ENCODE results near the gene CDT1.
"Not testable (repeated sequence)": the region's sequence is repeated elsewhere in the genome, so short reads cannot be mapped to it uniquely, and the experiment has no call there.

Gene CDT1

GRCh38 chr16:88785106-88785924, 18.3 kb upstream of the CDT1 start, which contains the start of gene PIEZO1:
Gene PIEZO1 (minus strand): TSS chr16:88785220. CDS start chr16:88784964, 256 bp downstream.
- H3K4me1 ChIP-seq (ENCODE audit: insufficient read depth, insufficient read length) = peaks cover 21% of the 10 kb centered on the region
- TF ChIP-seq YY1 (IDR thresholded peaks at IDR 0.05; ENCODE audit: insufficient read depth, insufficient read length) (no peak), ZNF274 (IDR thresholded peaks at IDR 0.05; ENCODE audit: low read depth, low read length) (no peak), SUZ12 (IDR thresholded peaks at IDR 0.05; ENCODE audit: extremely low read depth, insufficient read depth, insufficient read length) (no peak)
- H3K27me3 ChIP-seq (ENCODE audit: insufficient read depth, insufficient read length) = peaks cover 20% of the 10 kb centered on the region
- no peaks in the 10 kb centered on the region for H3K9me3 ChIP-seq (ENCODE audit: insufficient read depth, low read length)
- H3K4me3 ChIP-seq (ENCODE audit: insufficient read length, low read depth) = peak within 1 kb of the TSS; percentile 58
- peak within 1 kb of the TSS; percentile 80 for H3K9ac ChIP-seq (ENCODE audit: insufficient read length, low read depth)
- peaks cover 3% of the 10 kb centered on the region for H3K36me3 ChIP-seq (ENCODE audit: insufficient read depth, insufficient read length, low read length)
- no peak for DNase-seq (ENCODE audit: low read depth, low spot score)

- no peak for TF ChIP-seq YY1 (IDR thresholded peaks at IDR 0.05; ENCODE audit: insufficient read depth, insufficient read length)
- TF ChIP-seq SUZ12 (IDR thresholded peaks at IDR 0.05; ENCODE audit: extremely low read depth, insufficient read depth, insufficient read length) = no peak
- no peak for TF ChIP-seq ZNF274 (IDR thresholded peaks at IDR 0.05; ENCODE audit: low read depth, low read length)
- H3K9me3 ChIP-seq (ENCODE audit: insufficient read depth, low read length) = no peaks in the 10 kb centered on the region
- H3K27me3 ChIP-seq (ENCODE audit: insufficient read depth, insufficient read length) = peaks cover 16% of the 10 kb centered on the region
- no peak overlapping the region for H3K9ac ChIP-seq (ENCODE audit: insufficient read length, low read depth)
- H3K4me3 ChIP-seq (ENCODE audit: insufficient read length, low read depth) = no peak overlapping the region
- H3K4me1 ChIP-seq (ENCODE audit: insufficient read depth, insufficient read length) = peaks cover 23% of the 10 kb centered on the region
- peaks cover 3% of the 10 kb centered on the region for H3K36me3 ChIP-seq (ENCODE audit: insufficient read depth, insufficient read length, low read length)
- no peak for DNase-seq (ENCODE audit: low read depth, low spot score)
These were observed 15.8 kb upstream of the CDT1 start for GRCh38 chr16:88787579-88788314.

- not testable (repeated sequence) for H3K9me3 ChIP-seq (ENCODE audit: insufficient read depth, low read length); DNase-seq (ENCODE audit: low read depth, low spot score); H3K4me3 ChIP-seq (ENCODE audit: insufficient read length, low read depth); H3K9ac ChIP-seq (ENCODE audit: insufficient read length, low read depth); H3K36me3 ChIP-seq (ENCODE audit: insufficient read depth, insufficient read length, low read length)
- peaks cover 29% of the 10 kb centered on the region for H3K4me1 ChIP-seq (ENCODE audit: insufficient read depth, insufficient read length)
- peaks cover 12% of the 10 kb centered on the region for H3K27me3 ChIP-seq (ENCODE audit: insufficient read depth, insufficient read length)
These were observed 14.8 kb upstream of the CDT1 start for GRCh38 chr16:88788749-88789148.

GRCh38 chr16:88789594-88789993, 14.0 kb upstream of the CDT1 start:
- no peak for DNase-seq (ENCODE audit: low read depth, low spot score)
- no peaks in the 10 kb centered on the region for H3K36me3 ChIP-seq (ENCODE audit: insufficient read depth, insufficient read length, low read length)
- H3K4me3 ChIP-seq (ENCODE audit: insufficient read length, low read depth) = no peak overlapping the region
- H3K27me3 ChIP-seq (ENCODE audit: insufficient read depth, insufficient read length) = peaks cover 7% of the 10 kb centered on the region
- peaks cover 28% of the 10 kb centered on the region for H3K4me1 ChIP-seq (ENCODE audit: insufficient read depth, insufficient read length)
- H3K9ac ChIP-seq (ENCODE audit: insufficient read length, low read depth) = no peak overlapping the region
- no peaks in the 10 kb centered on the region for H3K9me3 ChIP-seq (ENCODE audit: insufficient read depth, low read length)
- no peak for TF ChIP-seq SUZ12 (IDR thresholded peaks at IDR 0.05; ENCODE audit: extremely low read depth, insufficient read depth, insufficient read length)
- no peak for TF ChIP-seq ZNF274 (IDR thresholded peaks at IDR 0.05; ENCODE audit: low read depth, low read length)
- no peak for TF ChIP-seq YY1 (IDR thresholded peaks at IDR 0.05; ENCODE audit: insufficient read depth, insufficient read length)

- Histone ChIP-seq H3K9me3 (ENCODE audit: insufficient read depth, low read length) (no peaks in the 10 kb centered on the region), H3K4me1 (ENCODE audit: insufficient read depth, insufficient read length) (peaks cover 27% of the 10 kb centered on the region), H3K9ac (ENCODE audit: insufficient read length, low read depth) (peak overlapping the region; percentile 62), H3K36me3 (ENCODE audit: insufficient read depth, insufficient read length, low read length) (no peaks in the 10 kb centered on the region), H3K27me3 (ENCODE audit: insufficient read depth, insufficient read length) (peaks cover 3% of the 10 kb centered on the region), H3K4me3 (ENCODE audit: insufficient read length, low read depth) (no peak overlapping the region)
- DNase-seq (ENCODE audit: low read depth, low spot score) = no peak
- TF ChIP-seq SUZ12 (IDR thresholded peaks at IDR 0.05; ENCODE audit: extremely low read depth, insufficient read depth, insufficient read length) (no peak), YY1 (IDR thresholded peaks at IDR 0.05; ENCODE audit: insufficient read depth, insufficient read length) (no peak), ZNF274 (IDR thresholded peaks at IDR 0.05; ENCODE audit: low read depth, low read length) (no peak)
These were observed 13.0 kb upstream of the CDT1 start for GRCh38 chr16:88790312-88791211.

GRCh38 chr16:88792078-88792550, 11.5 kb upstream of the CDT1 start:
- no peak for DNase-seq (ENCODE audit: low read depth, low spot score)
- Histone ChIP-seq H3K9ac (ENCODE audit: insufficient read length, low read depth) (peak overlapping the region; percentile 29), H3K4me1 (ENCODE audit: insufficient read depth, insufficient read length) (peaks cover 26% of the 10 kb centered on the region)

More at GRCh38 chr16:88792078-88792550, 11.5 kb upstream of the CDT1 start:
- H3K4me3 ChIP-seq (ENCODE audit: insufficient read length, low read depth) = no peak overlapping the region
- no peak for TF ChIP-seq SUZ12 (IDR thresholded peaks at IDR 0.05; ENCODE audit: extremely low read depth, insufficient read depth, insufficient read length)
- no peak for TF ChIP-seq YY1 (IDR thresholded peaks at IDR 0.05; ENCODE audit: insufficient read depth, insufficient read length)
- no peak for TF ChIP-seq ZNF274 (IDR thresholded peaks at IDR 0.05; ENCODE audit: low read depth, low read length)
- no peaks in the 10 kb centered on the region for H3K36me3 ChIP-seq (ENCODE audit: insufficient read depth, insufficient read length, low read length)
- H3K9me3 ChIP-seq (ENCODE audit: insufficient read depth, low read length) = no peaks in the 10 kb centered on the region
- no peaks in the 10 kb centered on the region for H3K27me3 ChIP-seq (ENCODE audit: insufficient read depth, insufficient read length)

All from NT2/D1 (cell line).